Keratinocyte (primary cell): Measurements from ENCODE around the gene MRPL38. TPM values are rescaled to one million over a fixed set of nuclear protein-coding genes. Genes with fewer than 3 reads are reported as not detected.

Experiments used
- DNase-seq: peaks from one replicate; pipeline ENCODE4 v3.0.0-alpha.2; 2011; ENCODE audit warnings: low read depth, missing footprints, low spot score
- FAIRE-seq: peaks from 2 replicates; lab custom pipeline; 2011; peaks lifted over from hg19 to GRCh38; lab: Jason Lieb, UNC
- H2AFZ ChIP-seq: 2 replicates; pipeline ENCODE4 v1.6.0; 2012; ENCODE audit warnings: low read length, control low read depth, inconsistent platforms; ENCODE audit not compliant: control insufficient read depth
- H3K27ac ChIP-seq: 2 replicates; pipeline ENCODE4 v1.5.1; 2011; ENCODE audit warnings: low read length; ENCODE audit not compliant: control insufficient read depth, insufficient read depth
- H3K27me3 ChIP-seq: 3 replicates; pipeline ENCODE4 v1.6.0; 2011; ENCODE audit warnings: low read length; ENCODE audit not compliant: control insufficient read depth, insufficient read depth; ENCODE audit errors: extremely low read depth
- H3K36me3 ChIP-seq, 2 experiments: 2 replicates in 1 of 2; 3 replicates in 1 of 2; pipeline ENCODE4 v1.5.1; 2011; ENCODE audit warnings: low read length in 2 of 2, mild to moderate bottlenecking in 1 of 2; ENCODE audit not compliant: control insufficient read depth in 2 of 2, insufficient read depth in 2 of 2; ENCODE audit errors: extremely low read depth in 1 of 2
- H3K4me1 ChIP-seq: 3 replicates; pipeline ENCODE4 v1.5.1; 2011; ENCODE audit warnings: low read length; ENCODE audit not compliant: control insufficient read depth, insufficient read depth; ENCODE audit errors: extremely low read depth
- H3K4me2 ChIP-seq: 3 replicates; pipeline ENCODE4 v1.6.0; 2011; ENCODE audit warnings: low read depth, low read length; ENCODE audit not compliant: control insufficient read depth, insufficient read depth; ENCODE audit errors: extremely low read depth
- H3K4me3 ChIP-seq, 3 experiments: fragments of 200-600 bp in 1 of 3; sonication (generic) in 1 of 3; 2 replicates in 2 of 3; 3 replicates in 1 of 3; pipeline ENCODE4 v1.5.1; 2011 to 2016; ENCODE audit warnings: low read length in 3 of 3, mild to moderate bottlenecking in 3 of 3, control low read depth in 2 of 3, inconsistent platforms in 1 of 3, low read depth in 1 of 3, mixed read lengths in 1 of 3, mixed run types in 1 of 3, moderate library complexity in 1 of 3; ENCODE audit not compliant: control insufficient read depth in 2 of 3, insufficient read depth in 2 of 3; ENCODE audit errors: extremely low read depth in 1 of 3
- H3K79me2 ChIP-seq: 2 replicates; pipeline ENCODE4 v1.6.0; 2012; ENCODE audit warnings: low read length; ENCODE audit not compliant: control insufficient read depth, insufficient read depth
- H3K9ac ChIP-seq: 3 replicates; pipeline ENCODE4 v1.6.0; 2011; ENCODE audit warnings: low read length; ENCODE audit not compliant: control insufficient read depth, insufficient read depth; ENCODE audit errors: extremely low read depth
- H3K9me1 ChIP-seq: 3 replicates; pipeline ENCODE4 v1.6.0; 2011; ENCODE audit warnings: low read length; ENCODE audit not compliant: control insufficient read depth, insufficient read depth; ENCODE audit errors: extremely low read depth
- H3K9me3 ChIP-seq: 2 replicates; pipeline ENCODE4 v1.5.1; 2012; ENCODE audit warnings: low read depth, low read length; ENCODE audit not compliant: control insufficient read depth
- H4K20me1 ChIP-seq: 3 replicates; pipeline ENCODE4 v1.6.0; 2011; ENCODE audit warnings: low read length; ENCODE audit not compliant: control insufficient read depth, insufficient read depth; ENCODE audit errors: extremely low read depth
- EZH2 ChIP-seq: IDR thresholded peaks from one replicate; pipeline ENCODE4 v1.6.1; 2012; ENCODE audit warnings: inconsistent platforms, mild to moderate bottlenecking, low read length, moderate library complexity
- dilution Hi-C: fragments of 300-500 bp; cut with MboI; formaldehyde crosslinking; loops from one replicate; pipeline ENCODE4 v1.7.0; 2020; ENCODE audit warnings: low sequenced_read_pairs; ENCODE audit not compliant: extremely low pct_ligation_motif_present
- polyA plus RNA-seq, 5 experiments: library from polyadenylated mRNA; depleted of rRNA in 3 of 5; stranded (reverse) in 3 of 5; stranded (forward) in 1 of 5; unstranded in 1 of 5; fragments of >200 nt; gene quantifications; 1 replicate in 1 of 5; 2 replicates in 3 of 5; 3 replicates in 1 of 5; pipeline versions ENCODE4 v1.2.1 to v1.2.3, GENCODE V29; 2011 to 2012; ENCODE audit warnings: missing spikeins in 2 of 5, low read depth in 1 of 5, low replicate concordance in 1 of 5
- TF ChIP-seq, protein P1 (sequence below), 3 experiments: IDR thresholded peaks in 1 of 3; conservative IDR thresholded peaks in 1 of 3; optimal IDR thresholded peaks in 1 of 3; 2 replicates in 2 of 3; 3 replicates in 1 of 3; pipeline versions ENCODE3 to v1.5.1; 2011; ENCODE audit warnings: low read length in 3 of 3, mild to moderate bottlenecking in 3 of 3, moderate library complexity in 2 of 3, control low read depth in 1 of 3, inconsistent platforms in 1 of 3; ENCODE audit not compliant: insufficient read depth in 2 of 3; ENCODE audit errors: extremely low read depth in 1 of 3

MRPL38 gene
- polyA plus RNA-seq, 1 donor (not counting 4 experiments of a cell fraction or from before 2014, with no cell fraction given) = 25.2 TPM

- peaks cover 0 to 1% of the 10 kb centered on the region in 2 experiments for H3K36me3 ChIP-seq
Observed at GRCh38 chr17:75922963-75923874, 18.5 kb upstream of the MRPL38 start.

GRCh38 chr17:75922173-75922961 lies 17.7 kb upstream of the MRPL38 start:
- FAIRE-seq (no peak), DNase-seq (no peak)
- Histone ChIP-seq H3K4me1 (peaks cover 7% of the 10 kb centered on the region), H3K4me2 (no peak overlapping the region), H3K9ac (no peak overlapping the region), H3K9me1 (no peaks in the 10 kb centered on the region), H2AFZ (no peak overlapping the region), H3K79me2 (no peaks in the 10 kb centered on the region), H3K27me3 (no peaks in the 10 kb centered on the region), H4K20me1 (no peaks in the 10 kb centered on the region), H3K36me3 (peaks cover 0 to 1% of the 10 kb centered on the region in 2 experiments), H3K4me3 (no peak overlapping the region), H3K9me3 (no peaks in the 10 kb centered on the region), H3K27ac (no peak overlapping the region)
- TF ChIP-seq EZH2 = no peak
- TF ChIP-seq, protein P1, sequence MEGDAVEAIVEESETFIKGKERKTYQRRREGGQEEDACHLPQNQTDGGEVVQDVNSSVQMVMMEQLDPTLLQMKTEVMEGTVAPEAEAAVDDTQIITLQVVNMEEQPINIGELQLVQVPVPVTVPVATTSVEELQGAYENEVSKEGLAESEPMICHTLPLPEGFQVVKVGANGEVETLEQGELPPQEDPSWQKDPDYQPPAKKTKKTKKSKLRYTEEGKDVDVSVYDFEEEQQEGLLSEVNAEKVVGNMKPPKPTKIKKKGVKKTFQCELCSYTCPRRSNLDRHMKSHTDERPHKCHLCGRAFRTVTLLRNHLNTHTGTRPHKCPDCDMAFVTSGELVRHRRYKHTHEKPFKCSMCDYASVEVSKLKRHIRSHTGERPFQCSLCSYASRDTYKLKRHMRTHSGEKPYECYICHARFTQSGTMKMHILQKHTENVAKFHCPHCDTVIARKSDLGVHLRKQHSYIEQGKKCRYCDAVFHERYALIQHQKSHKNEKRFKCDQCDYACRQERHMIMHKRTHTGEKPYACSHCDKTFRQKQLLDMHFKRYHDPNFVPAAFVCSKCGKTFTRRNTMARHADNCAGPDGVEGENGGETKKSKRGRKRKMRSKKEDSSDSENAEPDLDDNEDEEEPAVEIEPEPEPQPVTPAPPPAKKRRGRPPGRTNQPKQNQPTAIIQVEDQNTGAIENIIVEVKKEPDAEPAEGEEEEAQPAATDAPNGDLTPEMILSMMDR (optimal IDR thresholded peaks at IDR 0.05 in 1 of 3, IDR thresholded peaks at IDR 0.05 in 1 of 3, conservative IDR thresholded peaks at IDR 0.05 in 1 of 3; ENCODE audit: extremely low read depth in 1 of 3, insufficient read depth in 2 of 3, low read length in 3 of 3) = no peak
- dilution Hi-C loops = no loop called here

More at GRCh38 chr17:75922963-75923874, 18.5 kb upstream of the MRPL38 start:
- no peak for DNase-seq
- no peak overlapping the region for H3K4me2 ChIP-seq
- no peaks in the 10 kb centered on the region for H3K9me1 ChIP-seq
- H3K27me3 ChIP-seq = no peaks in the 10 kb centered on the region
- FAIRE-seq = no peak
- dilution Hi-C loops = no loop called here
- no peak overlapping the region for H2AFZ ChIP-seq
- TF ChIP-seq EZH2 = no peak
- TF ChIP-seq, protein P1 (optimal IDR thresholded peaks at IDR 0.05 in 1 of 3, IDR thresholded peaks at IDR 0.05 in 1 of 3, conservative IDR thresholded peaks at IDR 0.05 in 1 of 3; ENCODE audit: extremely low read depth in 1 of 3, insufficient read depth in 2 of 3, low read length in 3 of 3) = no peak
- H3K27ac ChIP-seq = no peak overlapping the region
- H3K9ac ChIP-seq = no peak overlapping the region
- H4K20me1 ChIP-seq = no peaks in the 10 kb centered on the region
- no peak overlapping the region for H3K4me3 ChIP-seq
- peaks cover 15% of the 10 kb centered on the region for H3K4me1 ChIP-seq
- H3K79me2 ChIP-seq = no peaks in the 10 kb centered on the region
- no peaks in the 10 kb centered on the region for H3K9me3 ChIP-seq
